Activated naive CD8-positive, alpha-beta T cell treated with anti-CD3 and anti-CD28 coated beads, Interleukin-2, amount 50 U/mL, for 24 hours (primary cell): ENCODE measurements around the gene HMX1.

ENCODE experiments used
- ATAC-seq: fragments of 150-1000 bp; cut with Tn5 transposase; one replicate; pipeline ENCODE4 v1.10.0; 2021
- DNase-seq: peaks from one replicate; pipeline ENCODE4 v3.0.0; 2021
- H3K27ac Mint-ChIP-seq: one replicate; pipeline ENCODE4 v1.8.0; 2021; ENCODE audit warnings: mild to moderate bottlenecking, mixed read lengths
- H3K27me3 Mint-ChIP-seq: one replicate; pipeline ENCODE4 v1.8.0; 2021; ENCODE audit warnings: mixed read lengths
- H3K36me3 Mint-ChIP-seq: one replicate; pipeline ENCODE4 v1.8.0; 2021; ENCODE audit warnings: low read depth, mixed read lengths
- H3K4me1 Mint-ChIP-seq: one replicate; pipeline ENCODE4 v1.8.0; 2021; ENCODE audit warnings: mixed read lengths
- H3K4me3 Mint-ChIP-seq: one replicate; pipeline ENCODE4 v1.8.0; 2021; ENCODE audit warnings: mild to moderate bottlenecking, moderate library complexity, mixed read lengths
- H3K9me3 Mint-ChIP-seq: one replicate; pipeline ENCODE4 v1.8.0; 2021; ENCODE audit warnings: mixed read lengths

HMX1 gene

GRCh38 chr4:8871417-8872401 lies at the start of gene HMX1:
HMX1 (minus strand) TSS chr4:8871839; CDS start chr4:8871614, 225 bp downstream.
- ATAC-seq (no peak), DNase-seq (no peak)
- H3K9me3 Mint-ChIP-seq = no peaks in the 10 kb centered on the region
- H3K27ac Mint-ChIP-seq = no peak within 1 kb of the TSS
- peaks cover 2% of the 10 kb centered on the region for H3K4me1 Mint-ChIP-seq
- peaks cover 70% of the 10 kb centered on the region for H3K27me3 Mint-ChIP-seq
- H3K36me3 Mint-ChIP-seq = no peaks in the 10 kb centered on the region
- H3K4me3 Mint-ChIP-seq = no peak within 1 kb of the TSS

- no peak overlapping the region for H3K27ac Mint-ChIP-seq
- no peaks in the 10 kb centered on the region for H3K4me1 Mint-ChIP-seq
- peaks cover 14% of the 10 kb centered on the region for H3K27me3 Mint-ChIP-seq
- no peak overlapping the region for H3K4me3 Mint-ChIP-seq
- DNase-seq (no peak), ATAC-seq (no peak)
- H3K36me3 Mint-ChIP-seq = no peaks in the 10 kb centered on the region
- peaks cover 15% of the 10 kb centered on the region for H3K9me3 Mint-ChIP-seq
Observed at GRCh38 chr4:8920969-8921368, 49.3 kb upstream of the HMX1 start.

- no peaks in the 10 kb centered on the region for H3K36me3 Mint-ChIP-seq
- H3K9me3 Mint-ChIP-seq = peaks cover 15% of the 10 kb centered on the region
- no peak overlapping the region for H3K27ac Mint-ChIP-seq
- H3K4me1 Mint-ChIP-seq = no peaks in the 10 kb centered on the region
- no peak for ATAC-seq
- no peak overlapping the region for H3K4me3 Mint-ChIP-seq
- peaks cover 14% of the 10 kb centered on the region for H3K27me3 Mint-ChIP-seq
- no peak for DNase-seq
Observed at GRCh38 chr4:8920289-8920965, 48.8 kb upstream of the HMX1 start.

GRCh38 chr4:8919651-8920288 lies 48.1 kb upstream of the HMX1 start:
- Mint-ChIP-seq H3K36me3 (no peaks in the 10 kb centered on the region), H3K9me3 (peaks cover 15% of the 10 kb centered on the region), H3K4me1 (no peaks in the 10 kb centered on the region), H3K4me3 (no peak overlapping the region), H3K27me3 (peaks cover 14% of the 10 kb centered on the region), H3K27ac (no peak overlapping the region)
- DNase-seq = no peak
- ATAC-seq = no peak

- ATAC-seq = peak; percentile 58
- no peaks in the 10 kb centered on the region for H3K4me1 Mint-ChIP-seq
- peaks cover 4% of the 10 kb centered on the region for H3K9me3 Mint-ChIP-seq
- peak; percentile 79 for DNase-seq
- no peak overlapping the region for H3K4me3 Mint-ChIP-seq
- no peaks in the 10 kb centered on the region for H3K36me3 Mint-ChIP-seq
- H3K27ac Mint-ChIP-seq = no peak overlapping the region
- peaks cover 10% of the 10 kb centered on the region for H3K27me3 Mint-ChIP-seq
Observed at GRCh38 chr4:8917868-8918783, 46.5 kb upstream of the HMX1 start.

- H3K27ac Mint-ChIP-seq = no peak overlapping the region
- H3K27me3 Mint-ChIP-seq = peaks cover 10% of the 10 kb centered on the region
- H3K9me3 Mint-ChIP-seq = no peaks in the 10 kb centered on the region
- DNase-seq = no peak
- H3K4me1 Mint-ChIP-seq = no peaks in the 10 kb centered on the region
- no peaks in the 10 kb centered on the region for H3K36me3 Mint-ChIP-seq
- no peak for ATAC-seq
- H3K4me3 Mint-ChIP-seq = no peak overlapping the region
Observed at GRCh38 chr4:8917321-8917811, 45.7 kb upstream of the HMX1 start.

- Mint-ChIP-seq H3K4me1 (no peaks in the 10 kb centered on the region), H3K27me3 (peaks cover 10% of the 10 kb centered on the region), H3K9me3 (no peaks in the 10 kb centered on the region), H3K4me3 (no peak overlapping the region), H3K27ac (no peak overlapping the region), H3K36me3 (no peaks in the 10 kb centered on the region)
- DNase-seq = no peak
- ATAC-seq = no peak
Observed at GRCh38 chr4:8916906-8917305, 45.3 kb upstream of the HMX1 start.

- Mint-ChIP-seq H3K36me3 (no peaks in the 10 kb centered on the region), H3K27ac (no peak overlapping the region), H3K9me3 (no peaks in the 10 kb centered on the region), H3K27me3 (peaks cover 10% of the 10 kb centered on the region), H3K4me1 (no peaks in the 10 kb centered on the region), H3K4me3 (no peak overlapping the region)
- ATAC-seq = no peak
- DNase-seq = no peak
Observed at GRCh38 chr4:8916351-8916885, 44.8 kb upstream of the HMX1 start.

- no peaks in the 10 kb centered on the region for H3K9me3 Mint-ChIP-seq
- no peak overlapping the region for H3K4me3 Mint-ChIP-seq
- H3K4me1 Mint-ChIP-seq = no peaks in the 10 kb centered on the region
- H3K36me3 Mint-ChIP-seq = no peaks in the 10 kb centered on the region
- H3K27me3 Mint-ChIP-seq = peaks cover 10% of the 10 kb centered on the region
- ATAC-seq (no peak), DNase-seq (no peak)
- no peak overlapping the region for H3K27ac Mint-ChIP-seq
Observed at GRCh38 chr4:8915201-8916200, 43.9 kb upstream of the HMX1 start.

- Mint-ChIP-seq H3K27ac (no peak overlapping the region), H3K36me3 (no peaks in the 10 kb centered on the region), H3K4me3 (no peak overlapping the region), H3K4me1 (no peaks in the 10 kb centered on the region), H3K27me3 (peaks cover 7% of the 10 kb centered on the region), H3K9me3 (no peaks in the 10 kb centered on the region)
- no peak for ATAC-seq
- no peak for DNase-seq
Observed at GRCh38 chr4:8914461-8915171, 43.0 kb upstream of the HMX1 start.

GRCh38 chr4:8913858-8914460 lies 42.3 kb upstream of the HMX1 start:
- Mint-ChIP-seq H3K9me3 (no peaks in the 10 kb centered on the region), H3K4me3 (no peak overlapping the region), H3K36me3 (no peaks in the 10 kb centered on the region), H3K27me3 (peaks cover 3% of the 10 kb centered on the region), H3K4me1 (no peaks in the 10 kb centered on the region), H3K27ac (no peak overlapping the region)
- ATAC-seq = no peak
- no peak for DNase-seq
